Measurements from ENCODE around the gene AMER1. TPM values are rescaled to one million over a fixed set of nuclear protein-coding genes. Genes with fewer than 3 reads are reported as not detected.

AMER1 gene
- total and polyA plus RNA-seq, 9 of the 15 experiments (the other 6 are each of a cell fraction or from before 2014, with no cell fraction given) = 0.29 to 4.6 (median 3.0) TPM

DNA sequence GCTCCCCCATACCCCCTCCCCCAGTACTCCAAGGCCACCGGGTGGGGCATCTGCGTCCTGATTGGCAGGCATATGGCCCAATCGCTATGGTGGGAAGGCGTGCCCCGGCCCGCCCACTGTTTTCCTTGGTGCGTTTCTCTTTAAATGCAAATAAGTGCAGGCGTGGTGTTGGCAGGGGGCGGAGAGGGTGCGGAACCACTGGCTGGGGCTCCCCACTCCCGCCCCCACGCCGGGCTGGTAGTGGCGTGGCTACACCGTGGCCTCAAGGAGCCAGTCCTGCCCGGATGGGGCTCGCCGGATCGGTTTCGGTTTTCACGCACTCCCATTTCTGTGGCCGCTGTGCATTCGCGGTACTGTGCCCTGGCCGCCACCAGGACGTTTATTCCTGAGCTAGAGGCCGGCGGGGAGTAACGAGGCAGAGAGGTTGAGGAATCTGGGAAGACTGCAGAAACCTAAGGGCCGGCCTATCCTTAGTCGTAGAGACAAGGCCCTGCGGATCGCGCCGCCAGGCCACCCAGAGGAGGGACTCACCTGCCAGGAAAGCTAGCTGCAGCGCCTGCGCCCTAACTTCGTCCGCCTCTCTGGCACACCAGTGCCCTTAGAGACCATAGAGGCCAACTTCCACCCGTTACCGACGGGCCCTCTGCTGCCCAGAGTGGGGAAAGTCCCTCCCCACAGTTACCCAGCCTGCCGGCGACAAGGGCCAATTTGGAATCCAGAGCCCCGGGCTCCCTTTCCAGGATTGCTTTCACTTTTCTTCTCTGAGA is 410 bp upstream of the AMER1 start (continued):
- no peak for TF ChIP-seq SRSF1 (IDR thresholded peaks at IDR 0.05; ENCODE audit: low read depth, low read length)
- no peak for TF ChIP-seq TAL1 (IDR thresholded peaks at IDR 0.05)
- no peak for TF ChIP-seq CBX3 (IDR thresholded peaks at IDR 0.05; ENCODE audit: borderline replicate concordance in 1 of 2, low read length in 2 of 2)
- peak; percentile 73 for TF ChIP-seq NFYB (IDR thresholded peaks at IDR 0.05; ENCODE audit: extremely low read depth, insufficient read length)
- TF ChIP-seq, protein P1, sequence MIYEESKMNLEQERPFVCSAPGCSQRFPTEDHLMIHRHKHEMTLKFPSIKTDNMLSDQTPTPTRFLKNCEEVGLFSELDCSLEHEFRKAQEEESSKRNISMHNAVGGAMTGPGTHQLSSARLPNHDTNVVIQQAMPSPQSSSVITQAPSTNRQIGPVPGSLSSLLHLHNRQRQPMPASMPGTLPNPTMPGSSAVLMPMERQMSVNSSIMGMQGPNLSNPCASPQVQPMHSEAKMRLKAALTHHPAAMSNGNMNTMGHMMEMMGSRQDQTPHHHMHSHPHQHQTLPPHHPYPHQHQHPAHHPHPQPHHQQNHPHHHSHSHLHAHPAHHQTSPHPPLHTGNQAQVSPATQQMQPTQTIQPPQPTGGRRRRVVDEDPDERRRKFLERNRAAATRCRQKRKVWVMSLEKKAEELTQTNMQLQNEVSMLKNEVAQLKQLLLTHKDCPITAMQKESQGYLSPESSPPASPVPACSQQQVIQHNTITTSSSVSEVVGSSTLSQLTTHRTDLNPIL (CRISPR knock-in tag; IDR thresholded peaks at IDR 0.05) = no peak
- TF ChIP-seq KLF6 (CRISPR knock-in tag; IDR thresholded peaks at IDR 0.05; ENCODE audit: borderline replicate concordance) = no peak
- peak; percentile 55 for TF ChIP-seq RBM25 (IDR thresholded peaks at IDR 0.05; ENCODE audit: low read depth, low read length, severe bottlenecking)
- no peak for TF ChIP-seq NR3C1 (CRISPR knock-in tag; IDR thresholded peaks at IDR 0.05)
- peak; percentile 74 for TF ChIP-seq FOS (IDR thresholded peaks at IDR 0.05; ENCODE audit: extremely low read depth, insufficient read length)
- no peak for TF ChIP-seq CC2D1A (IDR thresholded peaks at IDR 0.05)
- TF ChIP-seq IFI16 (CRISPR knock-in tag; IDR thresholded peaks at IDR 0.05) = no peak
- TF ChIP-seq NEUROD1 (IDR thresholded peaks at IDR 0.05; ENCODE audit: borderline replicate concordance, low read depth, low read length, partially characterized antibody) = peak; percentile 82
- no peak for TF ChIP-seq MYBL2 (IDR thresholded peaks at IDR 0.05; ENCODE audit: low read depth)
- TF ChIP-seq MYBL2 (CRISPR knock-in tag; IDR thresholded peaks at IDR 0.05; ENCODE audit: borderline replicate concordance) = no peak
- TF ChIP-seq DDX20 (tag; IDR thresholded peaks at IDR 0.05; ENCODE audit: low read depth) = no peak
- peak; percentile 71 for TF ChIP-seq POLR2A (conservative IDR thresholded peaks at IDR 0.05)

Measured in K562 (cell line).